Tibial artery (tissue), 4 donors: ENCODE measurements around the gene CITED1.
A peak's percentile ranks its signal among the peaks of the same experiment; 100 is the strongest.

Source experiments
- DNase-seq, 2 donors: peaks; one replicate each; pipeline ENCODE4 v3.0.0-alpha.2; 2019
- H3K27ac ChIP-seq, 2 donors: fragments of 200-600 bp; sonication (generic) in 1 of 2; 1 replicate in 1 of 2; 2 replicates in 1 of 2; pipeline ENCODE4 v1.5.1; 2018 to 2019; ENCODE audit warnings: mild to moderate bottlenecking in 1 of 2
- H3K27me3 ChIP-seq, 2 donors: fragments of 200-600 bp; sonication (generic) in 1 of 2; one replicate each; pipeline versions ENCODE4 v1.5.1 to v1.6.0; 2016 to 2019
- H3K36me3 ChIP-seq, 3 donors: fragments of 200-600 bp; sonication (generic) in 2 of 3; one replicate each; pipeline ENCODE4 v1.5.1; 2016 to 2019; ENCODE audit warnings: mild to moderate bottlenecking in 2 of 3
- H3K4me1 ChIP-seq, 4 donors: fragments of 200-600 bp; sonication (generic) in 2 of 4; 1 replicate in 3 of 4; 2 replicates in 1 of 4; pipeline ENCODE4 v1.5.1; 2016 to 2019
- H3K4me3 ChIP-seq, 2 donors: fragments of 200-600 bp; sonication (generic) in 1 of 2; 1 replicate in 1 of 2; 2 replicates in 1 of 2; pipeline ENCODE4 v1.5.1; 2018 to 2019; ENCODE audit warnings: mild to moderate bottlenecking in 2 of 2
- H3K9me3 ChIP-seq, 3 donors: fragments of 200-600 bp; sonication (generic) in 1 of 3; one replicate each; pipeline ENCODE4 v1.5.1; 2016 to 2019
- CTCF ChIP-seq, 2 experiments: fragments of 200-600 bp in 1 of 2; fragments of 450-650 bp in 1 of 2; IDR thresholded peaks; one replicate each; pipeline ENCODE4 v1.5.1; 2017 to 2019; ENCODE audit warnings: antibody characterized with exemption in 2 of 2, mild to moderate bottlenecking in 1 of 2, moderate library complexity in 1 of 2
- intact Hi-C: fragments of 100-400 bp; cut with DNase I; formaldehyde crosslinking; loops from one replicate; pipeline ENCODE4 v1.15.0; 2023; ENCODE audit warnings: low total_unique reads

Gene CITED1

GRCh38 chrX:72268597-72269365 is 36.9 kb downstream of the CITED1 start:
- peak overlapping the region in 1 of 2 donors; percentile 13 for H3K27ac ChIP-seq
- H3K9me3 ChIP-seq = no peaks in the 10 kb centered on the region
- intact Hi-C loops = no loop called here
- no peak for DNase-seq
- TF ChIP-seq CTCF (IDR thresholded peaks at IDR 0.05) = no peak
- H3K36me3 ChIP-seq = peaks cover 0 to 75% (median 66%) of the 10 kb centered on the region in 3 donors
- H3K27me3 ChIP-seq = no peaks in the 10 kb centered on the region
- no peak overlapping the region for H3K4me3 ChIP-seq
- H3K4me1 ChIP-seq = peaks cover 0 to 6% (median 0%) of the 10 kb centered on the region in 4 donors

- H3K9me3 ChIP-seq = no peaks in the 10 kb centered on the region
- intact Hi-C loops = no loop called here
- no peaks in the 10 kb centered on the region for H3K4me1 ChIP-seq
- H3K4me3 ChIP-seq = no peak overlapping the region
- no peaks in the 10 kb centered on the region for H3K27me3 ChIP-seq
- no peak overlapping the region for H3K27ac ChIP-seq
- H3K36me3 ChIP-seq = peaks cover 0 to 40% (median 33%) of the 10 kb centered on the region in 3 donors
- DNase-seq = no peak
- TF ChIP-seq CTCF (IDR thresholded peaks at IDR 0.05) = no peak
These were observed 40.5 kb downstream of the CITED1 start for GRCh38 chrX:72265263-72265662.

- Histone ChIP-seq H3K27ac (no peak overlapping the region), H3K9me3 (no peaks in the 10 kb centered on the region), H3K4me1 (no peaks in the 10 kb centered on the region), H3K27me3 (no peaks in the 10 kb centered on the region), H3K36me3 (peaks cover 0 to 8% (median 3%) of the 10 kb centered on the region in 3 donors), H3K4me3 (no peak overlapping the region)
- intact Hi-C loops = no loop called here
- TF ChIP-seq CTCF (IDR thresholded peaks at IDR 0.05) = no peak
- DNase-seq = no peak
These were observed 43.6 kb downstream of the CITED1 start for GRCh38 chrX:72262077-72262476.

GRCh38 chrX:72260448-72260847 is 45.3 kb downstream of the CITED1 start:
- no peaks in the 10 kb centered on the region for H3K9me3 ChIP-seq
- no peak for TF ChIP-seq CTCF (IDR thresholded peaks at IDR 0.05)
- no peak overlapping the region for H3K27ac ChIP-seq
- H3K27me3 ChIP-seq = no peaks in the 10 kb centered on the region
- no peak overlapping the region for H3K4me3 ChIP-seq
- no peaks in the 10 kb centered on the region for H3K36me3 ChIP-seq
- DNase-seq = no peak
- intact Hi-C loops = no loop called here
- peaks cover 0 to under 1% (median 0%) of the 10 kb centered on the region in 4 donors for H3K4me1 ChIP-seq

GRCh38 chrX:72258174-72258573 is 47.5 kb downstream of the CITED1 start:
- Histone ChIP-seq H3K36me3 (no peaks in the 10 kb centered on the region), H3K4me3 (no peak overlapping the region), H3K27me3 (no peaks in the 10 kb centered on the region), H3K4me1 (peaks cover 0 to 3% (median 0%) of the 10 kb centered on the region in 4 donors), H3K9me3 (no peaks in the 10 kb centered on the region), H3K27ac (no peak overlapping the region)
- TF ChIP-seq CTCF (IDR thresholded peaks at IDR 0.05) = no peak
- intact Hi-C loops = no loop called here
- DNase-seq = no peak
